ENCODE results near the gene C7orf33.

GRCh38 chr7:148556892-148557291 is 33.7 kb upstream of the C7orf33 start:
- TF ChIP-seq CTCF (IDR thresholded peaks at IDR 0.05) = no peak
- TF ChIP-seq POLR2AphosphoS5 (IDR thresholded peaks at IDR 0.05) = no peak
- TF ChIP-seq POLR2A (IDR thresholded peaks at IDR 0.05) = no peak
